GM12874 (cell line): ENCODE measurements around the gene RSPH4A.
A peak's percentile ranks its signal among the peaks of the same experiment; 100 is the strongest.

Experiments
- TF ChIP-seq, protein P1 (sequence below): IDR thresholded peaks from 2 replicates; pipeline ENCODE4 v1.5.1; 2011; ENCODE audit warnings: low read depth, mild to moderate bottlenecking, control low read depth, low read length, moderate library complexity; ENCODE audit not compliant: insufficient read depth

The RSPH4A gene

DNA sequence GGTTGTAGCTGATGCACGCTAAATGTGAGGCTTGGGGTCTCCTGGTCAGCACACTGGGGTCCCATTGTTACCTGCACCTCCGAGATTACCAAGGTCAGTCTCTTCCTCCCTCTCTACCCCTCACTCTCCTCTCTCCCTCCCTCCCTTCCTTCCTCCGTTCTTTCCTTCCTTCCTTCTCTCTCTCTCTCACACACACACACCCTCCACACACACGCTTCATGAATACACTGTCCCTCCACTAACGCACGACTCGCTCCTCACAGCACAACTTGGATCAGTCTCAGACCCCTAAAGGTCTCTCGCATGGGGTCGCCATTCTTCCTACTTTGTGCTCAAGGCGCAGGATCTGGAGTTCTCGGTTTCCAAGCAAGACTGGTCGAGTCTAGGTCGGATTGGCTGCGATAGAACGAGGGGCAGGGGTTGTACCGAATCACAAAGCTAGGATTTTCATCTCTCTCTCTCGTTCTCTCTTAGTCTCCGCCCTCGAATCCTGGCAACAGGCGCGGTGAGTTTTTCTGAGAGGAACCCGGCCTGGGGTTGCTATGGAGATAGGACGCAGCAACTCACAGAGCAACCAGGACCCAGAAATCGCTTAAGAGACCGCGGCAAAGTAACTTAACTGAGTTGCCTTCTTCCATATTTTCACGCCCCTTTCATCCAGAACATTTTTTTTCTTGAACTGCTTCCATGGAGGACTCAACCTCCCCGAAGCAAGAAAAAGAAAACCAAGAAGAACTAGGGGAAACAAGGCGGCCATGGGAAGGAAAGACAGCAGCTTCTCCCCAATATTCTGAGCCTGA lies at the start of gene RSPH4A:
Gene RSPH4A (plus strand): TSS at position 543 of the 800 bp plus-strand sequence. CDS start 145 bp downstream, at position 688.
- TF ChIP-seq, protein P1, sequence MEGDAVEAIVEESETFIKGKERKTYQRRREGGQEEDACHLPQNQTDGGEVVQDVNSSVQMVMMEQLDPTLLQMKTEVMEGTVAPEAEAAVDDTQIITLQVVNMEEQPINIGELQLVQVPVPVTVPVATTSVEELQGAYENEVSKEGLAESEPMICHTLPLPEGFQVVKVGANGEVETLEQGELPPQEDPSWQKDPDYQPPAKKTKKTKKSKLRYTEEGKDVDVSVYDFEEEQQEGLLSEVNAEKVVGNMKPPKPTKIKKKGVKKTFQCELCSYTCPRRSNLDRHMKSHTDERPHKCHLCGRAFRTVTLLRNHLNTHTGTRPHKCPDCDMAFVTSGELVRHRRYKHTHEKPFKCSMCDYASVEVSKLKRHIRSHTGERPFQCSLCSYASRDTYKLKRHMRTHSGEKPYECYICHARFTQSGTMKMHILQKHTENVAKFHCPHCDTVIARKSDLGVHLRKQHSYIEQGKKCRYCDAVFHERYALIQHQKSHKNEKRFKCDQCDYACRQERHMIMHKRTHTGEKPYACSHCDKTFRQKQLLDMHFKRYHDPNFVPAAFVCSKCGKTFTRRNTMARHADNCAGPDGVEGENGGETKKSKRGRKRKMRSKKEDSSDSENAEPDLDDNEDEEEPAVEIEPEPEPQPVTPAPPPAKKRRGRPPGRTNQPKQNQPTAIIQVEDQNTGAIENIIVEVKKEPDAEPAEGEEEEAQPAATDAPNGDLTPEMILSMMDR = no peak

DNA sequence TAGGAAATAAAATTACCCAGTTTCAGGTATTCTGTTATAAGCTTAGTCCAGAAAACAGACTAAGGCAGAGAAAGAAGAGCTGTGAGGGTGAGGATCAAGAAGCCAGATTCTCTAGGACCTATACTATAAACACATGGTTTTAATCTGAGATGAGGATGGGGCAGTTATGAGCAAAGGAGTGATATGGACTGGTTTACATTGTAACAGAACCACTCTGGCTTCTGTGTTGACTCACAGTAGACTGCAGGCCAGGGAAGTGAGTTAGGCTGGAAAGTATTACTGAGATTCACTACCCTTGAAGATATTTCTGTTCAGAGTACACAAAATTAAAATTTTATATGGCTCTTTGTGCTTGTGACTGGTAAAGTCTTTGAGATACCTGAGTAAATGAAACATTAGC lies 48.2 kb upstream of the RSPH4A start:
- TF ChIP-seq, protein P1 = no peak

DNA sequence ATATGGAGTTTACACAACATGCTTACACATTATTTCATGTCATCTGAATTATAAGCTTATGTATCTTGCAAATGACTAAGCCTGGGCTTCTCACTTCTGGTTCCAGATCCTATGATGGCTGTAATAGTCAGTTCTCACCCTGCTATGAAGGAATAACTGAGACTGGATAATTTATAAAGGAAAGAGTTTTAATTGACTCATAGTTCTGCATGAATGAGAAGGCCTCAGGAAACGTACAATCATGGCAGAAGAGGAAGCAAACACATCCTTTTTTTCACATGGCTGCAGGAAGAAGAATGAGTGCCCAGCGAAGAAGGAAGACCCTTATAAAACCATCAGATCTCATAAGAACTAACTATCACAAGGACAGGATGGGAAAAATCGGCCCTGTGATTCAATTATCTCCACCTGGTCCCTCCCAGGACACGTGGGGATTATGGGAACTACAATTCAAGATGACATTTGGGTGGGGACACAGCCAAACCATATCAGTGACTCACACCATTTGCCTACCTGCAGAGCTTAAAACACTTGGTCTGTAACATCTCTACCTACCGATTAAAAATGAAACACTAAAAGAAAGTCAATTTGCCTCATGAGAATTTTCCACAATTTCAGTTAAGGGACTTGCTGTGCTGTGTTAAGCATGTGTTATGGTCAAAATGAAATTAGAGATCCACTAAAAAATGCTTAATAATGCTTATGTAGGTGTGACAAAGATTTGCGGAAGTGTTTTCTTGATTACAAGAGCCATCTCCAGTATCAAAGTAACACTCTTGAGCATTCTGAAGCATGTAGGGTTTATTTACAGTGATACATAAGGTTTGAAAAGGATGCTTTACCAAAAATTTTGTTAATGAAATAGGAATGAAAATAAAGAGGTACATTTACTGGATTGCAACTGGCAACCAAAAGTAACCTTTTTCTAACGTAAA lies 47.2 kb upstream of the RSPH4A start:
- TF ChIP-seq, protein P1 = no peak

DNA sequence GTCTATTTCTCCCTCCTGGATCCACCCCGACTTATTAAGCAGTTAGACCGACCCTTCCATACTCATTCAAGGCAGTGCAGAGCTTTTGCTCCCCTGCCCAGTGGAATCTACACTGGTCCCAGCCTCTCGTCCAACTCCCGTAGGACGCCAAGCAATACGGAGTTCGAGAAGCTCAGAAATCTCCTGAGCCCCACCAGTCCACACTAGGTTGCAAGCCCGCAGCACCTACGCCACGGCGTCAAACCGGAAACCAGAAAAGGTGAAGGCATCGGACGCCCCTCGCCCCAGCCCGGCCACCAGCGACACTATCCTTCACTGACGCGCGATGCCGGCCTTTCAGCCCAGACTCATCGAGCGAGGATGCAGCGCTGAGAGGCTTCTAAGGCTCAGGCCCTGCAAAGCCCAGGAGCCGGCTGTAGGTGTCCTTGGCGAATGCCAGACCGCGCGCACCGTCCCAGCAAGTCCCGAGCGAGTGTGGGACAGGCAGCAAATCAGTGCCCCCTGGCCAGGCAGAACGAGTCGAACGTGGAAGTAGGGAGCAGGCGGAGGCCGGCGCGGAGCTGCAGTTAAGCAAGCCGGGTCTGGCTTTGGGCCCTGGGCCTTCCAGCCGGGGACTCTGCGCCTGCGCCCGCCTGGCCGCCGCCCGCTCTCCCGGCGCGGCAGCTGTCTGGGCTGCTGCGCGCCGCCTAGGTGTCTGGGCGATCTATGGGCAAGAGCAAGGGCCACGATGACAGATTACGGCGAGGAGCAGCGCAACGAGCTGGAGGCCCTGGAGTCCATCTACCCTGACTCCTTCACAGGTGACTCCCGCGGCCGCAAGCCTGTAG lies 45.2 kb upstream of the RSPH4A start, which contains the start of gene RWDD1:
Gene RWDD1 (plus strand): TSS at position 649 of the 827 bp plus-strand sequence. CDS start 79 bp downstream, at position 728.
- TF ChIP-seq, protein P1 = peak; percentile 29

DNA sequence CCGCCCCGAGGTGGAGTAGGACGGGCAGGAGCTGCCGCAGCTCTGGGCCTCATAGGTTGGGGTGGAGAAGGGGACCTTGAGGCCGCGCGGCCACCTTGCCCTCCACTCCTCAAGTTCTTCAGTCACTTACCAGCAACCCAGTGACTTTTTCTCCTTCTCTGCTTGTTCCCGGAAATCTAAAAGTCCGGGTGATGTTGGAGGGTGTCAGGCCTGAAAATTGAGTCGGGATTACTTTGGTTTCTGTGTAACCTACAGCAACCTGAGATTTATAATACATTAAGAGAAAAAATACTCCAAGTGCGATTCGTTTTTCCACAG lies 44.6 kb upstream of the RSPH4A start:
- TF ChIP-seq, protein P1 = no peak

- TF ChIP-seq, protein P1 = no peak
Measured at GRCh38 chr6:116572162-116572561, 44.1 kb upstream of the RSPH4A start.
